Measurements from ENCODE around the gene LGALS7.
A peak's percentile ranks its signal among the peaks of the same experiment; 100 is the strongest.
"Not testable (repeated sequence)": the region's sequence is repeated elsewhere in the genome, so short reads cannot be mapped to it uniquely, and the experiment has no call there.

Gene LGALS7

GRCh38 chr19:38770228-38770948 is 2.9 kb downstream of the LGALS7 start:
- DNase-seq = not testable (repeated sequence)

GRCh38 chr19:38769635-38770211 is 3.6 kb downstream of the LGALS7 start:
- peak; percentile 89 to 90 for DNase-seq

GRCh38 chr19:38766276-38767047 is 6.9 kb downstream of the LGALS7 start:
- no peak for DNase-seq

- DNase-seq = no peak
Observed at GRCh38 chr19:38765214-38765613, 8.1 kb downstream of the LGALS7 start.

DNA sequence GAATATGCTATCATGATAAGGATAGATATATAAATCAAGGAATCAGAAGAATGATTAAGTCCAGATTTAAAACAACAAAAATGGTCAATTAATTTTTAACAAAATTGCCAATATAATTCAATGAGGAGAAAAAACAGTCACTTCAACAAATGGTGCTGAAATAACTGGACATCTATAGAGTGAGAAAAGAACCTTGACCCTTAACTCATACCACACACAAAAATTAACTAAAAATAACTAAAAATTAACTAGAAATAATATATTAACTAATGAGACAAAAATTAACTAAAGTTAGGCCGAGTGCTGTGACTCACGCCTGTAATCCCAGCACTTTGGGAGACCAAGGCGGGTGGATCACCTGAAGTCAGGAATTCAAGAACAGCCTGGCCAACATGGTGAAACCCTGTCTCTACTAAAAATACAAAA is 9.5 kb downstream of the LGALS7 start:
- DNase-seq = no peak

DNA sequence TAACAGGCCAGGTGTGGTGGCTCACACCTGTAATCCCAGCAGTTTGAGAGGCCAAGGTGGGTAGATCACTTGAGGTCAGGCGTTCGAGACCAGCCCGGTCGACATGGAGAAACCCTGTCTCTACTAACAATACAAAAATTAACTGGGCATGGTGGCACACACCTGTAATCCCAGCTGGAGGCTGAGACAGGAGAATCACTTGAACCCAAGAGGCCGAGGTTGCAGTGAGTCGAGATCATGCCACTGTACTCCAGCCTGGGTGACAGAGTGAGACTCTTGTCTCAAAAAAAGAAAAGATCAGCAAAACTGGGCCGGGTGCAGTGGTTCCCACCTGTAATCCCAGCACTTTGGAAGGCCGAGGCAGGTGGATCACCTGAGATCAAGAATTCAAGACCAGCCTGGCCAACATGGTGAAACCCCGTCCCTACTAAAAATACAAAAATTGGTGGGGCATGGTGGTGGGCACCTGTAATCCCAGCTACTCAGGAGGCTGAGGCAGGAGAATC is 11.4 kb downstream of the LGALS7 start:
- not testable (repeated sequence) for DNase-seq

GRCh38 chr19:38760805-38761517 is 12.4 kb downstream of the LGALS7 start:
- DNase-seq = not testable (repeated sequence)

- no peak for DNase-seq
Observed at GRCh38 chr19:38759590-38760003, 13.7 kb downstream of the LGALS7 start.

GRCh38 chr19:38754196-38754595 is 19.1 kb downstream of the LGALS7 start:
- not testable (repeated sequence) for DNase-seq

DNA sequence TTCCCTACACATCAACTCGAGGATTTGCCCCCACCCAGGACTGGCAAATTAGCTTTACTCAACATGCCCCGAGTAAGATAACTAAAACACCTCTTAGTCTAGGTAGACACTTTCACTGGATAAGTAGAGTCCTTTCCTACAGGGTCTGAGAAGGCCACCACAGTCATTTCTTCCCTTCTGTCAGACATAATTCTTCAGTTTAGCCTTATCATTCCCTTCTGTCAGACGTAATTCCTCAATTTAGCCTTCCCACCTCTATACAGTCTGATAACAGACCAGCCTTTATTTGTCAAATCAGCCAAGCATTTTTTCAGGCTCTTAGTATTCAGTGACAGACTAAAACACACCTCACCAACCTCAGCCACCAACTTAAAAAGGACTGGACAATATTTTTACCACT is 19.5 kb downstream of the LGALS7 start:
- not testable (repeated sequence) for DNase-seq

- DNase-seq = no peak
Observed at GRCh38 chr19:38745316-38745715, 28.0 kb downstream of the LGALS7 start.

DNA sequence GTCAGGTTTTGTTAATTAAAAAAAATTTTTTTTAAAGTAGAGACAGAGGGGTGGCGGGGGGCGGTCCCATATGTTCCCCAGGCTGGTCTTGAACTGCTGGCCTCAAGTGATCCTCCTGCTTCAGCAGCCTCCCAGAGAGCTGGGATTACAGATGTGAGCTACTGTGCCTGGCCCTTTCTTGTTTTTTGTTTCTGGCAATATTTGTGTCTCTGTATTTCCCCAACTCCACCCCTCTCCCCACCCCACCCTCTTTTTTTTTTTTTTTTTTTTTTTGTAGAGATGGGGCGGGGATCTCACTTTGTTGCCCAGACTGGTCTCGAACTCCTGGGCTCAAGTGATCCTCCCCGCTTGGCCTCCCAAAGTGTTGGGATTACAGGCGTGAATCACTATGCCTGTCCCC is 28.4 kb downstream of the LGALS7 start:
- DNase-seq = no peak

- DNase-seq = no peak
Observed at GRCh38 chr19:38744298-38744681, 29.0 kb downstream of the LGALS7 start, which contains the start of gene CAPN12. TSS of gene CAPN12 (minus strand) at chr19:38744474. CDS start at chr19:38744165, 309 bp downstream.

DNA sequence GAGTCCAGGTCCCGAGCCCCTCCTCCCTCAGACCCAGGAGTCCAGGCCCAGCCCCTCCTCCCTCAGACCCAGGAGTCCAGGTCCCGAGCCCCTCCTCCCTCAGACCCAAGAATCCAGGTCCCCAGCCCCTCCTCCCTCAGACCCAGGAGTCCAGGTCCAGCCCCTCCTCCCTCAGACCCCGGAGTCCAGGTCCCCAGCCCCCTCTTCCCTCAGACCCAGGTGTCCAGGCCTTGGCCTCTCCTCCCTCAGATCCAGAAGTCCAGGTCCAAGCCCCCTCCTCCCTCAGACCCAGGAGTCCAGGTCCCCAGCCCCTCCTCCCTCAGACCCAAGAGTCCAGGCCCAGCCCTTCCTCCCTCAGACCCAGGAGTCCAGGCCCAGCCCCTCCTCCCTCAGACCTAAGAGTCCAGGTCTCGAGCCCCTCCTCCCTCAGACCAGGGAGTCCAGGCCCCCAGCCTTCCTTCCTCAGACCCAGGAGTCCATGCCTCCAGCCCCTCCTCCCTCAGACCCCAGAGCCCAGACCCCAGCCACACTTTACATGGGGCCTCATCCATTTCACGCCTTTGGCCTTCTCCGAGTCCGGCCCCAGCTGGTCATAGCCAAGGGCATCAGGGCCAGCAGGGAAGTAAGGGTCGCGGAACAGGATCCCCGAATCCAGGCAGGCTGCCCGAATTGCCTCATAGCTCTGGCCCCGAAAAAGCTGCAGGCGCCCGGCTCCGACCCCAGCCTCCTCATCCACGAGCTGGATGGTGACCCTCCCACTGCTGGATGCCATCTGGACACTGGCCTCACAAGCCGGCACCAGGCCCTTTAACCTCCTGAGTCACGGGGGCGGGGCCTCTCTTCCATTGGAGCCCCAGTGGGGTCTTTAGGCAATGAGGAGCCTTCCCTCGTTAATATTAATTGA is 29.7 kb downstream of the LGALS7 start:
- DNase-seq = no peak

- DNase-seq = no peak
Observed at GRCh38 chr19:38742906-38743305, 30.4 kb downstream of the LGALS7 start.

DNA sequence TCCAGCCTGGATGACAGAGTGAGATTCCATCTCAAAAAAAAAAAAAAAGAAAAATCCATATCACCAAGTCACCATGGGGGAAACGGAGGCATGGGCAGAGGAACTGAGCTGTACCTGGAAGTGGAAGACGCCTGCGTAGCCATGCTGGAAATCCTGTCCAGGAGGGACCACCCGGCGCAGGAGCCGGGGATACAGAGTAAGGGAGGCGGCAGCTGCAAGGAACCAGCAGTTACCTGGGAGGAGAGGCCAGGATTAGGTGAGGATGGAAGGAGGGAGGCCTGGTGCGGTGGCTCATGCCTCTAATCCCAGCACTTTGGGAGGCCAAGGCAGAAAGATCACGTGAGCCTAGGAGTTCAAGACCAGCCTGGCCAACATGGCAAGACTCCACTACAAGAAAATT is 31.0 kb downstream of the LGALS7 start:
- DNase-seq = no peak

GRCh38 chr19:38741670-38742069 is 31.6 kb downstream of the LGALS7 start:
- DNase-seq = no peak

- DNase-seq = no peak
Observed at GRCh38 chr19:38740932-38741331, 32.4 kb downstream of the LGALS7 start.

GRCh38 chr19:38740257-38740592 is 33.1 kb downstream of the LGALS7 start:
- DNase-seq = no peak

- DNase-seq = no peak
Observed at GRCh38 chr19:38739440-38740256, 33.7 kb downstream of the LGALS7 start.
